Measurements from ENCODE around the gene PKNOX2.

DNA sequence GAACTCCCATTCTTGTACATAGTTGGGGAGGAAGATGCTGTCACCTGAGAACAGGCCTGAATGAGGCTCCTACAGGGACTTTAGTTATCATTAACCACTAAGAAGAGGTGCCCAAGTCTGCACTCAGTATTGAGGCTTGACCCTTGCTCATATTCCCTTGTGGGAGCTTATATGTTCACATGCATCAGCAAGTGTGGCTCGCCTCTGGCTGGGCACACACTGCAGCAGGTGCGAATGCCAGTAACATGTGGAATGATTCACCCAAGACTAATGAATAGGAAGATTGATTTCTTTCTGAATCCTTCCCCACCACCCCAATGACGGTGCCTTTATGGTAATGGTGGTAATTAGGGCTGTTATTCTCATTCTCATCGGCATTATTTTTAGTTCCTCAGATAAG is 204.2 kb downstream of the PKNOX2 start:
- TF ChIP-seq POLR2A (IDR thresholded peaks at IDR 0.05; ENCODE audit: low read length) (no peak), JUN (IDR thresholded peaks at IDR 0.05) (no peak), CHD4 (IDR thresholded peaks at IDR 0.05; ENCODE audit: borderline replicate concordance) (no peak)

Measured in A549 (cell line).